ENCODE measurements around the gene AKAP8. TPM values are rescaled to one million over a fixed set of nuclear protein-coding genes. Genes with fewer than 3 reads are reported as not detected.
"Not testable (repeated sequence)": the region's sequence is repeated elsewhere in the genome, so short reads cannot be mapped to it uniquely, and the experiment has no call there.

Gene AKAP8
- total RNA-seq, 2 experiments from 2014 or later, result 54.5 to 57.1 TPM

GRCh38 chr19:15400521-15401396, 21.2 kb upstream of the AKAP8 start:
- peaks cover 8% of the 10 kb centered on the region for H3K4me1 Mint-ChIP-seq
- no peak overlapping the region for H3K4me3 Mint-ChIP-seq
- no peaks in the 10 kb centered on the region for H3K27me3 Mint-ChIP-seq
- H3K36me3 Mint-ChIP-seq (ENCODE audit: low read depth), result peaks cover 32% of the 10 kb centered on the region
- H3K9me3 Mint-ChIP-seq, result no peaks in the 10 kb centered on the region
- no peak for DNase-seq
- ChIA-PET CTCF (interaction anchor here (0.6 kb wide), 1 partner anchor 164 kb away, joined by 3 read pairs; no protein-coding TSS in a partner anchor), POLR2A (no interaction called here)
- H3K27ac Mint-ChIP-seq, result no peak overlapping the region

- Mint-ChIP-seq H3K4me3 (no peak overlapping the region), H3K27ac (peak overlapping the region; percentile 9), H3K9me3 (no peaks in the 10 kb centered on the region), H3K27me3 (no peaks in the 10 kb centered on the region), H3K36me3 (ENCODE audit: low read depth) (peaks cover 32% of the 10 kb centered on the region), H3K4me1 (peaks cover 5% of the 10 kb centered on the region)
- POLR2A ChIA-PET, result no interaction called here
- CTCF ChIA-PET, result interaction anchor here (1.7 to 1.8 kb wide), 2 partner anchors 12 to 20 kb away, joined by 6 read pairs; partner anchors contain the start of gene AKAP8L
- DNase-seq, result no peak
Observed at GRCh38 chr19:15399635-15400034, 20.0 kb upstream of the AKAP8 start.

GRCh38 chr19:15399234-15399515, 19.6 kb upstream of the AKAP8 start:
- ChIA-PET CTCF (interaction anchor here (1.7 to 1.8 kb wide), 2 partner anchors 12 to 20 kb away, joined by 6 read pairs; partner anchors contain the start of gene AKAP8L), POLR2A (no interaction called here)
- H3K9me3 Mint-ChIP-seq, result no peaks in the 10 kb centered on the region
- no peak overlapping the region for H3K27ac Mint-ChIP-seq
- no peak overlapping the region for H3K4me3 Mint-ChIP-seq
- no peaks in the 10 kb centered on the region for H3K27me3 Mint-ChIP-seq
- no peak for DNase-seq
- H3K36me3 Mint-ChIP-seq (ENCODE audit: low read depth), result peaks cover 33% of the 10 kb centered on the region
- H3K4me1 Mint-ChIP-seq, result peaks cover 1% of the 10 kb centered on the region

- Mint-ChIP-seq H3K27ac (no peak overlapping the region), H3K27me3 (no peaks in the 10 kb centered on the region), H3K36me3 (ENCODE audit: low read depth) (peaks cover 38% of the 10 kb centered on the region), H3K9me3 (no peaks in the 10 kb centered on the region), H3K4me3 (no peak overlapping the region), H3K4me1 (peaks cover 1% of the 10 kb centered on the region)
- CTCF ChIA-PET, result interaction anchor here (1.7 to 1.8 kb wide), 2 partner anchors 13 to 21 kb away, joined by 6 read pairs; partner anchors contain the start of gene AKAP8L
- POLR2A ChIA-PET, result no interaction called here
- no peak for DNase-seq
Observed at GRCh38 chr19:15398501-15399233, 19.1 kb upstream of the AKAP8 start.

GRCh38 chr19:15397782-15398181, 18.2 kb upstream of the AKAP8 start:
- ChIA-PET CTCF (interaction anchor here (0.7 to 1.8 kb wide), 2 partner anchors 13 to 21 kb away, joined by 3 to 6 read pairs; partner anchors contain the start of gene AKAP8L), POLR2A (no interaction called here)
- no peak overlapping the region for H3K4me3 Mint-ChIP-seq
- no peak overlapping the region for H3K27ac Mint-ChIP-seq
- DNase-seq, result no peak
- peaks cover 41% of the 10 kb centered on the region for H3K36me3 Mint-ChIP-seq (ENCODE audit: low read depth)
- no peaks in the 10 kb centered on the region for H3K9me3 Mint-ChIP-seq
- peaks cover 1% of the 10 kb centered on the region for H3K4me1 Mint-ChIP-seq
- H3K27me3 Mint-ChIP-seq, result no peaks in the 10 kb centered on the region

- peaks cover 41% of the 10 kb centered on the region for H3K36me3 Mint-ChIP-seq (ENCODE audit: low read depth)
- no peak overlapping the region for H3K27ac Mint-ChIP-seq
- POLR2A ChIA-PET, result no interaction called here
- CTCF ChIA-PET, result interaction anchor here (0.7 to 1.3 kb wide), 2 partner anchors 22 kb away, joined by 3 to 6 read pairs; partner anchors contain the start of gene AKAP8L
- no peak overlapping the region for H3K4me3 Mint-ChIP-seq
- no peaks in the 10 kb centered on the region for H3K27me3 Mint-ChIP-seq
- H3K4me1 Mint-ChIP-seq, result peaks cover 1% of the 10 kb centered on the region
- no peak for DNase-seq
- H3K9me3 Mint-ChIP-seq, result no peaks in the 10 kb centered on the region
Observed at GRCh38 chr19:15397236-15397635, 17.6 kb upstream of the AKAP8 start.

- peaks cover 42% of the 10 kb centered on the region for H3K36me3 Mint-ChIP-seq (ENCODE audit: low read depth)
- peaks cover 1% of the 10 kb centered on the region for H3K4me1 Mint-ChIP-seq
Observed at GRCh38 chr19:15396436-15396835, 16.8 kb upstream of the AKAP8 start.

GRCh38 chr19:15395251-15395650, 15.7 kb upstream of the AKAP8 start:
- H3K36me3 Mint-ChIP-seq (ENCODE audit: low read depth), result peaks cover 46% of the 10 kb centered on the region
- H3K27ac Mint-ChIP-seq, H3K27me3 Mint-ChIP-seq, H3K4me1 Mint-ChIP-seq, POLR2A ChIA-PET, H3K9me3 Mint-ChIP-seq, H3K4me3 Mint-ChIP-seq, DNase-seq: not testable (repeated sequence)
- CTCF ChIA-PET, result interaction anchor here (0.5 to 1.4 kb wide), 3 partner anchors 9 to 823 kb away, joined by 3 to 4 read pairs (median 3); no protein-coding TSS in a partner anchor

More at GRCh38 chr19:15396436-15396835, 16.8 kb upstream of the AKAP8 start:
- Mint-ChIP-seq H3K9me3 (no peaks in the 10 kb centered on the region), H3K4me3 (no peak overlapping the region), H3K27me3 (no peaks in the 10 kb centered on the region), H3K27ac (no peak overlapping the region)
- POLR2A ChIA-PET, result no interaction called here
- no peak for DNase-seq
- CTCF ChIA-PET, result interaction anchor here (1.3 kb wide), 1 partner anchor 23 kb away, joined by 6 read pairs; the partner anchor contains the start of gene AKAP8L

- H3K4me3 Mint-ChIP-seq, result no peak overlapping the region
- POLR2A ChIA-PET, result interaction anchor here (0.6 kb wide), 1 partner anchor 104 kb away, joined by 6 read pairs; no protein-coding TSS in a partner anchor
- no peaks in the 10 kb centered on the region for H3K9me3 Mint-ChIP-seq
- H3K36me3 Mint-ChIP-seq (ENCODE audit: low read depth), result peaks cover 48% of the 10 kb centered on the region
- no peak overlapping the region for H3K27ac Mint-ChIP-seq
- CTCF ChIA-PET, result interaction anchor here (0.5 to 1.4 kb wide), 2 partner anchors 9 to 824 kb away, joined by 3 to 4 read pairs; no protein-coding TSS in a partner anchor
- no peaks in the 10 kb centered on the region for H3K27me3 Mint-ChIP-seq
- DNase-seq, result no peak
- peaks cover 1% of the 10 kb centered on the region for H3K4me1 Mint-ChIP-seq
Observed at GRCh38 chr19:15394426-15394825, 14.8 kb upstream of the AKAP8 start.

- Mint-ChIP-seq H3K4me3 (no peak overlapping the region), H3K27ac (no peak overlapping the region), H3K36me3 (ENCODE audit: low read depth) (peaks cover 50% of the 10 kb centered on the region), H3K4me1 (peaks cover 4% of the 10 kb centered on the region), H3K27me3 (no peaks in the 10 kb centered on the region), H3K9me3 (no peaks in the 10 kb centered on the region)
- no peak for DNase-seq
- ChIA-PET CTCF (interaction anchor here (1.4 kb wide), 1 partner anchor 8 kb away, joined by 4 read pairs; no protein-coding TSS in a partner anchor), POLR2A (interaction anchor here (0.6 kb wide), 1 partner anchor 104 kb away, joined by 6 read pairs; no protein-coding TSS in a partner anchor)
Observed at GRCh38 chr19:15393963-15394362, 14.4 kb upstream of the AKAP8 start.

- Mint-ChIP-seq H3K27ac (no peak overlapping the region), H3K27me3 (no peaks in the 10 kb centered on the region), H3K4me1 (peaks cover 2% of the 10 kb centered on the region), H3K9me3 (no peaks in the 10 kb centered on the region), H3K36me3 (ENCODE audit: low read depth) (peaks cover 30% of the 10 kb centered on the region), H3K4me3 (no peak overlapping the region)
- ChIA-PET POLR2A (no interaction called here), CTCF (interaction anchor here (1.6 kb wide), 1 partner anchor 28 kb away, joined by 6 read pairs; the partner anchor contains the start of gene AKAP8L)
- DNase-seq, result no peak
Observed at GRCh38 chr19:15390814-15391213, 11.2 kb upstream of the AKAP8 start.

GRCh38 chr19:15381864-15382263, 2.3 kb upstream of the AKAP8 start:
- ChIA-PET POLR2A (no interaction called here), CTCF (interaction anchor here (0.7 kb wide), 1 partner anchor 50 kb away, joined by 3 read pairs; the partner anchor contains the start of gene BRD4)
- H3K36me3 Mint-ChIP-seq (ENCODE audit: low read depth), result peaks cover 7% of the 10 kb centered on the region
- no peaks in the 10 kb centered on the region for H3K27me3 Mint-ChIP-seq
- H3K4me3 Mint-ChIP-seq, result no peak overlapping the region
- H3K27ac Mint-ChIP-seq, result no peak overlapping the region
- no peak for DNase-seq
- no peaks in the 10 kb centered on the region for H3K9me3 Mint-ChIP-seq
- peaks cover 28% of the 10 kb centered on the region for H3K4me1 Mint-ChIP-seq

Measured in activated CD4-positive, alpha-beta T cell treated with anti-CD3 and anti-CD28 coated beads, Interleukin-2, amount 10 ng/mL, durations not matched to agents 7 days and 5 days (primary cell).